Trophoblast cell (in vitro differentiated cells and primary cell): ENCODE measurements around the gene TAMM41.

Experiments
- DNase-seq, 2 donors: peaks; one replicate each; pipeline ENCODE4 v3.0.0-alpha.2; 2016
- H2AFZ ChIP-seq: 2 replicates; pipeline ENCODE4 v1.6.1; 2013; ENCODE audit warnings: low read length, moderate library complexity, mild to moderate bottlenecking; ENCODE audit not compliant: insufficient read depth, poor library complexity
- H2AK5ac ChIP-seq: 2 replicates; pipeline ENCODE4 v1.6.1; 2013; ENCODE audit warnings: mild to moderate bottlenecking, low read length
- H2BK120ac ChIP-seq: 2 replicates; pipeline ENCODE4 v1.6.1; 2013; ENCODE audit warnings: low read length, mild to moderate bottlenecking, moderate library complexity; ENCODE audit not compliant: insufficient read depth, poor library complexity
- H2BK12ac ChIP-seq: 2 replicates; pipeline ENCODE4 v1.6.1; 2013; ENCODE audit warnings: mild to moderate bottlenecking, low read length, moderate library complexity
- H2BK5ac ChIP-seq: 2 replicates; pipeline ENCODE4 v1.6.1; 2013; ENCODE audit warnings: low read length, low read depth, moderate library complexity, mild to moderate bottlenecking; ENCODE audit not compliant: poor library complexity
- H3K14ac ChIP-seq: 2 replicates; pipeline ENCODE4 v1.6.1; 2013; ENCODE audit warnings: mild to moderate bottlenecking, low read length
- H3K18ac ChIP-seq: 2 replicates; pipeline ENCODE4 v1.6.1; 2013; ENCODE audit warnings: mild to moderate bottlenecking, low read length
- H3K23ac ChIP-seq: 2 replicates; pipeline ENCODE4 v1.6.1; 2013; ENCODE audit warnings: low read length
- H3K27ac ChIP-seq: 2 replicates; pipeline ENCODE4 v1.5.1; 2013; ENCODE audit warnings: low read depth, mild to moderate bottlenecking, inconsistent platforms, low read length, moderate library complexity
- H3K27me3 ChIP-seq: 2 replicates; pipeline ENCODE4 v1.6.1; 2013; ENCODE audit warnings: inconsistent platforms, mild to moderate bottlenecking, low read length, moderate library complexity; ENCODE audit not compliant: insufficient read depth
- H3K36me3 ChIP-seq, 2 experiments: 1 replicate in 1 of 2; 2 replicates in 1 of 2; pipeline ENCODE4 v1.6.1; 2013; ENCODE audit warnings: low read length in 2 of 2, mild to moderate bottlenecking in 2 of 2, moderate library complexity in 1 of 2; ENCODE audit not compliant: insufficient read depth in 2 of 2, control insufficient read depth in 1 of 2
- H3K4ac ChIP-seq: 2 replicates; pipeline ENCODE4 v1.6.1; 2013; ENCODE audit warnings: low read depth, mild to moderate bottlenecking, low read length, moderate library complexity
- H3K4me1 ChIP-seq, 2 experiments: 1 replicate in 1 of 2; 2 replicates in 1 of 2; pipeline ENCODE4 v1.6.1; 2013; ENCODE audit warnings: low read length in 2 of 2, mild to moderate bottlenecking in 2 of 2, moderate library complexity in 1 of 2; ENCODE audit not compliant: insufficient read depth in 2 of 2, control insufficient read depth in 1 of 2
- H3K4me2 ChIP-seq: 2 replicates; pipeline ENCODE4 v1.6.1; 2013; ENCODE audit warnings: inconsistent platforms, mild to moderate bottlenecking, low read length, moderate library complexity
- H3K4me3 ChIP-seq: 2 replicates; pipeline ENCODE4 v1.5.1; 2013; ENCODE audit warnings: mild to moderate bottlenecking, low read depth, low read length, inconsistent platforms
- H3K79me1 ChIP-seq: one replicate; pipeline ENCODE4 v1.6.1; 2013; ENCODE audit warnings: low read length
- H3K79me2 ChIP-seq: 2 replicates; pipeline ENCODE4 v1.6.1; 2013; ENCODE audit warnings: low read length, mild to moderate bottlenecking; ENCODE audit not compliant: control insufficient read depth, insufficient read depth, poor library complexity
- H3K9ac ChIP-seq: 2 replicates; pipeline ENCODE4 v1.6.1; 2013; ENCODE audit warnings: mild to moderate bottlenecking, low read length
- H3K9me3 ChIP-seq: 2 replicates; pipeline ENCODE4 v1.6.1; 2013; ENCODE audit warnings: low read depth, mild to moderate bottlenecking, control low read depth, inconsistent platforms, low read length; ENCODE audit not compliant: insufficient read depth
- H4K12ac ChIP-seq: 2 replicates; pipeline ENCODE4 v1.6.1; 2013; ENCODE audit warnings: low read depth, mild to moderate bottlenecking, low read length, moderate library complexity
- H4K8ac ChIP-seq: 2 replicates; pipeline ENCODE4 v1.6.1; 2013; ENCODE audit warnings: low read depth, mild to moderate bottlenecking, low read length, moderate library complexity
- H4K91ac ChIP-seq: one replicate; pipeline ENCODE4 v1.6.1; 2013; ENCODE audit warnings: low read depth, mild to moderate bottlenecking, low read length, moderate library complexity
- WGBS: extraction: QIAGEN DNeasy Blood & Tissue Kit; methylation state at CpG from one replicate; pipeline ENCODE4 v1.1.7; 2013; ENCODE audit warnings: missing lambda C conversion rate; ENCODE audit not compliant: insufficient read length, insufficient coverage; ENCODE audit errors: extremely low coverage; 5-methylcytosine and 5-hydroxymethylcytosine counted together

TAMM41 gene

DNA sequence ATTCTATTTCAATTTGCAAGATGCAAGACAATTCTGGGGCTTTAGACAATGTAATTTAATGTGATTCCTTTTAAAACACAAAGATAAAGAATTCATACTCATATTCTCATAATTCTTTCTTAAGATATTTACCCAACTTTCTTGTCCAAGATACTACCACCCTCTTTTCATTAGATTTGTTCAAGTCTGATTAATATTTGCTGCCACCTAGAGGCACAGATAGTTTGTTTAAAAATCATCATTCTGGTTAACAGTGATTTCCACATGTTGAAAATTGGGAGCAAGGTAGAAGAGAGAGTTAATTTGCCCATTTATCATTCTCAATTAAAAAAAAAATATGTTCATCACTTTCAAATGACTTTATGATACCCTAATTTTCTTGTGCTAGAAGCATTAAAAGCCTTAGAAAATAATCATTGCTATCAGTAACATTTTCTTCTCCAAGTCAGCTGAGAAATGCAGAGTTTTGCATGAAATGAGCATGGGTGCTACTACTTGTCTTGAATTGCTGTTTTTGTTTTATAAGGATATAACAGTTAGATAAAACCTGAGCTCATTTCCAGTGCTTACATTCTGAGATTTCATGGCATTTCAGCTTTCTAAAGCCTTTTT is 11.6 kb downstream of the TAMM41 start:
- H2BK120ac ChIP-seq = no peak overlapping the region
- H3K4ac ChIP-seq = no peak overlapping the region
- no peak overlapping the region for H4K8ac ChIP-seq

DNA sequence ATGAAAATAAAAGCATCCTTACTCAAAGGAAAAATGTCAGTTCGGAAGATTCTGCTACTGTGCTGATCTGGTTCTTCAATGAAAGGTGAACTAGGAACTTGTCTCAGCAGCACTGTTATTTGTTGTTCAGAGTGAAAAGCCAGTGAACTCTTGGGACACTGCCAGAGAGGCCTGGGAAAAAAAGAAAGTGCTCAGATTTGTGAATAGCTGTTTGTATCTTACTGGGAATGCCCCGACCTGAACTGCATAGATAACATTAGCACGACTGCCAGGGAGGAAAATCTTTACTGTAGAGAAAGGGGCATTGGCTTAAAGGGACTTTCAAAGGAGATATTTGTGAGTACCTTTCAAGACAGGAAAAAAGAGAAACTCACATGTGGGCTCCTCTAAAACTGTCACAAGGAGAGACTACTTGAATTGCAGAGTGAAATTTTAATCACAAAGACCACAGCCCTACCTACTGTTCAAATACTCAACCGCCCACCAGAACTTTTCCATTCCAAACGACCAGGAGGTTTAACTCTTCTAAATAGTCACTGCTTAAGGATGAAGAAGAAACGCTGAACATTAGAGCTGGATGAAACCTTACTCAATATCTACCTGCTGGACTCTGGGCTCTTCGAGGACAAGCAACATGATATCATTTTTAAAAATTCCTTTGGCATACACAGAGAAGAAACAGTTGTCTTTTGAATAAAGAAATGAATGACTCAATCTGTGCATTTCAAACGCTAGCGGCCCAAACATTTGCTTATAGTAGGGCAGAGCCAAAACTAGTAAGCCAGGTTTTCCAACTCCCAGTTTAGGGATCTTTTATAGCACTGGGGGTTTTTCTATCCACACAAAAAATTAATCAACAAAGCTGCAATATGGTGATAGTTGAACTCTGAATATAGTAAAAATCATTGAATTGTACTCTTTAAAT is 13.4 kb downstream of the TAMM41 start:
- H3K36me3 ChIP-seq = peaks cover 23 to 31% of the 10 kb centered on the region in 2 experiments
- no CpG with 5 or more reads among the region's 9 CpGs for WGBS
- H2AFZ ChIP-seq = no peak overlapping the region
- no peak overlapping the region for H2AK5ac ChIP-seq
- no peak overlapping the region for H4K12ac ChIP-seq
- no peak overlapping the region for H2BK120ac ChIP-seq
- H3K9me3 ChIP-seq = no peaks in the 10 kb centered on the region
- H3K79me2 ChIP-seq = no peaks in the 10 kb centered on the region
- H3K27ac ChIP-seq = no peak overlapping the region
- no peak overlapping the region for H3K23ac ChIP-seq
- no peak overlapping the region for H3K4ac ChIP-seq
- DNase-seq = no peak
- no peaks in the 10 kb centered on the region for H3K27me3 ChIP-seq
- no peak overlapping the region for H2BK12ac ChIP-seq
- H3K4me1 ChIP-seq = no peaks in the 10 kb centered on the region
- no peak overlapping the region for H4K8ac ChIP-seq
- H3K9ac ChIP-seq = no peak overlapping the region
- no peak overlapping the region for H3K18ac ChIP-seq
- H4K91ac ChIP-seq = no peak overlapping the region
- no peaks in the 10 kb centered on the region for H3K79me1 ChIP-seq
- no peak overlapping the region for H3K4me2 ChIP-seq
- no peak overlapping the region for H3K4me3 ChIP-seq
- no peak overlapping the region for H2BK5ac ChIP-seq
- no peak overlapping the region for H3K14ac ChIP-seq

More for the DNA sequence above, 11.6 kb downstream of the TAMM41 start:
- no peak overlapping the region for H2BK12ac ChIP-seq
- H2BK5ac ChIP-seq = no peak overlapping the region
- H3K4me2 ChIP-seq = no peak overlapping the region
- DNase-seq = peak in 1 of 2 donors; percentile 73
- peaks cover 26 to 34% of the 10 kb centered on the region in 2 experiments for H3K36me3 ChIP-seq
- H3K27ac ChIP-seq = no peak overlapping the region
- no peak overlapping the region for H3K23ac ChIP-seq
- H3K79me2 ChIP-seq = no peaks in the 10 kb centered on the region
- H2AK5ac ChIP-seq = no peak overlapping the region
- H3K9ac ChIP-seq = no peak overlapping the region
- H3K4me3 ChIP-seq = no peak overlapping the region
- H4K12ac ChIP-seq = no peak overlapping the region
- no peak overlapping the region for H3K18ac ChIP-seq
- H3K79me1 ChIP-seq = no peaks in the 10 kb centered on the region
- no peak overlapping the region for H2AFZ ChIP-seq
- H3K14ac ChIP-seq = no peak overlapping the region
- H3K4me1 ChIP-seq = no peaks in the 10 kb centered on the region
- no peaks in the 10 kb centered on the region for H3K27me3 ChIP-seq
- H3K9me3 ChIP-seq = peaks cover 3% of the 10 kb centered on the region
- H4K91ac ChIP-seq = no peak overlapping the region

DNA sequence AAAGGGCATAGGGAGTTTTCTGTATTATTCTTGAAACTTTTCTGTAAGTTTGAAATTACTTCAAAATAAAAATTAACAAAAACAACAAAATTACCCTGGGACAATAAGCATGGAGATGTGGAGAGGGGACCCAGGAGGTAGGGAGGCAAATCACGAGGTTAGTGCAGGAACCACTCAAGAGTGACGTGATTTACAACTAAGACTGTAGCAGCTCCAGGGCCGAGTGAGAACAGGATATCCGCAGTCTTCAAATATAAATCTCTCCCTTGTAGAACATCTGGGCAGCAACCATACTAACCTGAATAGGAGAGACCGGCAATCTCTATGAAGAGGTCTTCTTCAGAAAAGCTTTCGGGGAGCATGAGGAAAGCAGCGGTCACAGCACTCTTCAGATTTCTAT is 17.3 kb downstream of the TAMM41 start:
- Histone ChIP-seq H2AFZ (no peak overlapping the region), H3K23ac (no peak overlapping the region)
- WGBS = no CpG with 5 or more reads among the region's 7 CpGs

DNA sequence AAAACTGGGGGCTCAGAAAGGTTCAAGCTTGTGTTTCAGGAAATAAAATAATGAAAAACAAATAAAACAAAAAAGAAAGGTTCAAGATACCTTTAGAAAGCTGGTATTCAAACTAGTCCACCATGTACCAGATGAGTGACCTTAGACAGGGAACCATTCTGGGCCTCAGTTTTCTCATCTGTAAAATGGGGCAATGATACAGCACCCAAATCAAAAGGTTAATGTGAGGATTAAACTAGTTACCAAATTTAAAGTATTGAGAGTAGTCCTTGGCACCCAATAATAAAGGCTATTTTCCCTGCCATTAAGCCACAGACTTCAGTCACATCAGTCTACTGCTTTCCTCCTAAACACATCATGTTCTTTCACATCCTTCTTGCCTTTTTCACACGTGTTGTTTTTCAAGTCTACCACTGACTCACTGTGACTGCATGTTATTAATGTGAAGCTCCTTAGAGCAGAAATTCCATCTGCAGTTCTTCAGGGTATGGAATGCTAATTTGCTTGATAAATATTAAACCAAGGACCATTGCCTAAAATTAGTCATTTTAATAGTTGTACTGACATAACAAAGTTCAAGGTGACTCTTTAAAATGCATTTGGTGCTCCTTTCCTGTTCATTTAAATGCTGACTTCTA is 19.9 kb downstream of the TAMM41 start:
- Histone ChIP-seq H3K9me3 (no peaks in the 10 kb centered on the region), H3K4me1 (no peaks in the 10 kb centered on the region), H3K36me3 (peaks cover 15 to 22% of the 10 kb centered on the region in 2 experiments), H3K4ac (no peak overlapping the region), H2BK12ac (no peak overlapping the region), H4K91ac (no peak overlapping the region), H4K8ac (no peak overlapping the region), H2BK5ac (no peak overlapping the region), H3K9ac (no peak overlapping the region), H3K4me3 (no peak overlapping the region), H2AFZ (no peak overlapping the region), H3K14ac (no peak overlapping the region), H3K18ac (no peak overlapping the region), H3K79me1 (no peaks in the 10 kb centered on the region), H2BK120ac (no peak overlapping the region), H3K23ac (no peak overlapping the region), H3K79me2 (no peaks in the 10 kb centered on the region), H3K4me2 (no peak overlapping the region), H2AK5ac (no peak overlapping the region), H4K12ac (no peak overlapping the region), H3K27ac (no peak overlapping the region), H3K27me3 (no peaks in the 10 kb centered on the region)
- DNase-seq = peak; percentile 8 to 79
- WGBS = no CpG with 5 or more reads among the region's 1 CpG

More for the DNA sequence above, 17.3 kb downstream of the TAMM41 start:
- Histone ChIP-seq H2BK12ac (no peak overlapping the region), H3K9ac (no peak overlapping the region), H2BK120ac (no peak overlapping the region), H3K14ac (no peak overlapping the region), H4K12ac (no peak overlapping the region), H3K79me2 (no peaks in the 10 kb centered on the region), H3K18ac (no peak overlapping the region), H3K4me3 (no peak overlapping the region), H3K79me1 (no peaks in the 10 kb centered on the region), H3K4ac (no peak overlapping the region), H2AK5ac (no peak overlapping the region), H3K27me3 (no peaks in the 10 kb centered on the region), H2BK5ac (no peak overlapping the region), H3K9me3 (no peaks in the 10 kb centered on the region), H4K91ac (no peak overlapping the region), H3K4me2 (no peak overlapping the region), H3K36me3 (peaks cover 17 to 25% of the 10 kb centered on the region in 2 experiments), H3K4me1 (no peaks in the 10 kb centered on the region), H3K27ac (no peak overlapping the region), H4K8ac (no peak overlapping the region)
- DNase-seq = no peak
